Activated CD8-positive, alpha-beta T cell treated with anti-CD3 and anti-CD28 coated beads for 36 hours (primary cell): ENCODE measurements around the gene LEUTX. TPM values are rescaled to one million over a fixed set of nuclear protein-coding genes. Genes with fewer than 3 reads are reported as not detected.

Experiments
- ATAC-seq: fragments of 200-7000 bp; cut with Tn5 transposase; one replicate; pipeline ENCODE4 v1.10.0; 2021; ENCODE audit warnings: mild to moderate bottlenecking, moderate library complexity
- CTCF ChIA-PET: fragments of 350-600 bp; sonication (Branson Sonifier 250); formaldehyde crosslinking; loops from one replicate; lab custom pipeline; 2021; ENCODE audit warnings: antibody characterized with exemption; lab: Charles Lee
- POLR2A ChIA-PET: fragments of 350-600 bp; sonication (Branson Sonifier 250); formaldehyde crosslinking; loops from one replicate; lab custom pipeline; 2021; ENCODE audit warnings: antibody characterized with exemption; lab: Charles Lee
- DNase-seq: peaks from one replicate; pipeline ENCODE4 v3.0.0-alpha.2; 2020
- H3K27ac Mint-ChIP-seq: one replicate; pipeline ENCODE4 v1.8.0; 2021; ENCODE audit warnings: mild to moderate bottlenecking, mixed read lengths
- H3K27me3 Mint-ChIP-seq: one replicate; pipeline ENCODE4 v1.8.0; 2021; ENCODE audit warnings: mixed read lengths
- H3K36me3 Mint-ChIP-seq: one replicate; pipeline ENCODE4 v1.8.0; 2021; ENCODE audit warnings: low read depth, mixed read lengths
- H3K4me1 Mint-ChIP-seq: one replicate; pipeline ENCODE4 v1.8.0; 2021; ENCODE audit warnings: low read depth, mixed read lengths
- H3K4me3 Mint-ChIP-seq: one replicate; pipeline ENCODE4 v1.8.0; 2021; ENCODE audit warnings: mild to moderate bottlenecking, moderate library complexity, mixed read lengths
- H3K9me3 Mint-ChIP-seq: one replicate; pipeline ENCODE4 v1.8.0; 2021; ENCODE audit warnings: mixed read lengths
- CTCF ChIP-seq: fragments of 200-600 bp; IDR thresholded peaks from one replicate; pipeline ENCODE4 v1.8.0; 2022; ENCODE audit warnings: antibody characterized with exemption, mild to moderate bottlenecking
- intact Hi-C: fragments of 100-400 bp; cut with micrococcal nuclease; formaldehyde crosslinking; loops from one replicate; pipeline ENCODE4 v1.10.0; 2022
- total RNA-seq, 2 experiments: library from RNA; stranded (reverse); gene quantifications; one replicate each; pipeline ENCODE4 v1.2.3, GENCODE V29; 2021

The LEUTX gene
- total RNA-seq, 2 experiments from 2014 or later, result not detected

GRCh38 chr19:39830847-39831246 lies 52.2 kb downstream of the LEUTX start:
- ATAC-seq, result no peak
- Mint-ChIP-seq H3K9me3 (no peaks in the 10 kb centered on the region), H3K27me3 (no peaks in the 10 kb centered on the region), H3K4me1 (peaks cover 32% of the 10 kb centered on the region), H3K36me3 (peaks cover 60% of the 10 kb centered on the region), H3K27ac (no peak overlapping the region), H3K4me3 (no peak overlapping the region)
- CTCF ChIA-PET, result no interaction called here
- no peak for DNase-seq
- no peak for TF ChIP-seq CTCF
- intact Hi-C loops, result no loop called here
- POLR2A ChIA-PET, result no interaction called here

- Mint-ChIP-seq H3K27me3 (no peaks in the 10 kb centered on the region), H3K36me3 (peaks cover 66% of the 10 kb centered on the region), H3K9me3 (no peaks in the 10 kb centered on the region), H3K4me1 (peaks cover 32% of the 10 kb centered on the region), H3K27ac (peak overlapping the region; percentile 82), H3K4me3 (peak overlapping the region; percentile 4)
- intact Hi-C loops, result no loop called here
- POLR2A ChIA-PET, result no interaction called here
- no peak for DNase-seq
- CTCF ChIA-PET, result no interaction called here
- no peak for TF ChIP-seq CTCF
- ATAC-seq, result no peak
Measured at GRCh38 chr19:39831679-39832078, 53.0 kb downstream of the LEUTX start.

- Mint-ChIP-seq H3K4me3 (peak overlapping the region; percentile 52), H3K36me3 (peaks cover 72% of the 10 kb centered on the region), H3K27ac (peak overlapping the region; percentile 82), H3K4me1 (peaks cover 35% of the 10 kb centered on the region), H3K27me3 (no peaks in the 10 kb centered on the region), H3K9me3 (no peaks in the 10 kb centered on the region)
- intact Hi-C loops, result no loop called here
- ATAC-seq, result no peak
- DNase-seq, result no peak
- CTCF ChIA-PET, result interaction anchor here (1.1 to 2.1 kb wide), 2 partner anchors 12 to 31 kb away, joined by 3 to 37 read pairs; partner anchors contain the start of gene FBL
- POLR2A ChIA-PET, result interaction anchor here (2.1 kb wide), 1 partner anchor 13 kb away, joined by 21 read pairs; the partner anchor contains the start of gene FBL
- no peak for TF ChIP-seq CTCF
Measured at GRCh38 chr19:39832341-39833083, 53.9 kb downstream of the LEUTX start.

- CTCF ChIA-PET, result interaction anchor here (1.1 to 2.1 kb wide), 4 partner anchors 11 to 137 kb away, joined by 3 to 37 read pairs (median 6); partner anchors contain the start of genes FBL and PSMC4
- Mint-ChIP-seq H3K9me3 (no peaks in the 10 kb centered on the region), H3K4me1 (peaks cover 35% of the 10 kb centered on the region), H3K4me3 (peak overlapping the region; percentile 52), H3K27ac (peak overlapping the region; percentile 82), H3K36me3 (peaks cover 71% of the 10 kb centered on the region), H3K27me3 (no peaks in the 10 kb centered on the region)
- no peak for DNase-seq
- ATAC-seq, result no peak
- POLR2A ChIA-PET, result interaction anchor here (0.9 to 2.1 kb wide), 5 partner anchors 8 to 225 kb away, joined by 3 to 21 read pairs (median 5); partner anchors contain the start of gene FBL
- intact Hi-C loops, result no loop called here
- TF ChIP-seq CTCF, result no peak
Measured at GRCh38 chr19:39833160-39833463, 54.5 kb downstream of the LEUTX start.
